HepG2 (cell line): ENCODE results near the gene PRKCZ.

Experiments used
- CTCF ChIP-seq: sonication (generic); formaldehyde crosslinking; IDR thresholded peaks from 2 replicates; pipeline ENCODE4 v1.5.0; 2020; ENCODE audit warnings: mild to moderate bottlenecking, missing genetic modification reagents, moderate library complexity
- FOXA1 ChIP-seq, 2 experiments: fragments of 450-650 bp in 1 of 2; sonication (generic) in 1 of 2; formaldehyde crosslinking in 1 of 2; IDR thresholded peaks; 2 replicates each; pipeline versions ENCODE4 v1.4.0 to v1.6.1; 2016 to 2020; ENCODE audit warnings: missing genetic modification reagents in 1 of 2
- MAX ChIP-seq: IDR thresholded peaks from 2 replicates; pipeline ENCODE4 v1.6.1; 2012; ENCODE audit warnings: inconsistent platforms
- MLX ChIP-seq: IDR thresholded peaks from 2 replicates; pipeline ENCODE4 v1.6.1; 2016
- MTA1 ChIP-seq: sonication (generic); formaldehyde crosslinking; IDR thresholded peaks from 2 replicates; pipeline ENCODE4 v1.4.0; 2020; ENCODE audit warnings: missing genetic modification reagents, mild to moderate bottlenecking, borderline replicate concordance
- MXD4 ChIP-seq: IDR thresholded peaks from 2 replicates; pipeline ENCODE4 v1.6.1; 2016; ENCODE audit warnings: mild to moderate bottlenecking, missing biosample characterization, missing genetic modification reagents
- POLR2A ChIP-seq, 2 experiments: IDR thresholded peaks; 2 replicates each; pipeline ENCODE4 v1.6.1; 2011; ENCODE audit warnings: low read depth in 2 of 2, low read length in 2 of 2, mild to moderate bottlenecking in 1 of 2, moderate library complexity in 1 of 2; ENCODE audit not compliant: insufficient read depth in 1 of 2
- TCF12 ChIP-seq, 2 experiments: fragments of 450-650 bp in 1 of 2; sonication (generic) in 1 of 2; formaldehyde crosslinking in 1 of 2; IDR thresholded peaks; 2 replicates each; pipeline versions ENCODE4 v1.6.1 to v1.8.0; 2017 to 2022; ENCODE audit warnings: antibody characterized with exemption in 1 of 2, mild to moderate bottlenecking in 1 of 2, missing genetic modification reagents in 1 of 2, moderate library complexity in 1 of 2
- ZNF331 ChIP-seq: sonication (generic); formaldehyde crosslinking; IDR thresholded peaks from 2 replicates; pipeline ENCODE4 v1.4.0; 2020; ENCODE audit warnings: missing genetic modification reagents
- ZNF770 ChIP-seq: sonication (generic); formaldehyde crosslinking; IDR thresholded peaks from 2 replicates; pipeline ENCODE4 v1.5.0; 2020; ENCODE audit warnings: mild to moderate bottlenecking, missing genetic modification reagents

GRCh38 chr1:2093636-2094035 is 43.4 kb downstream of the PRKCZ start:
- TF ChIP-seq FOXA1 (IDR thresholded peaks at IDR 0.05) (no peak), FOXA1 (CRISPR knock-in tag; IDR thresholded peaks at IDR 0.05) (no peak), POLR2A (IDR thresholded peaks at IDR 0.05; ENCODE audit: insufficient read depth in 1 of 2, low read depth in 2 of 2, low read length in 2 of 2) (no peak), CTCF (CRISPR knock-in tag) (no peak), MXD4 (CRISPR knock-in tag) (no peak), TCF12 (IDR thresholded peaks at IDR 0.05) (no peak), TCF12 (CRISPR knock-in tag; IDR thresholded peaks at IDR 0.05) (no peak), MLX (CRISPR knock-in tag) (no peak), MAX (no peak), ZNF331 (no peak), MTA1 (CRISPR knock-in tag) (no peak), ZNF770 (no peak)
